ENCODE results near the gene LTK.

Gene LTK

GRCh38 chr15:41492597-41493204 is 20.9 kb downstream of the LTK start:
- no peak for DNase-seq
- peak overlapping the region; percentile 18 to 54 for H3K27ac ChIP-seq
- H3K27me3 ChIP-seq, result peaks cover 0 to 37% of the 10 kb centered on the region in 2 donors
- no peaks in the 10 kb centered on the region for H3K9me3 ChIP-seq
- no peaks in the 10 kb centered on the region for H3K36me3 ChIP-seq
- H3K4me3 ChIP-seq, result peak overlapping the region; percentile 58 to 59
- TF ChIP-seq CTCF (IDR thresholded peaks at IDR 0.05), result no peak
- peaks cover 5 to 32% (median 27%) of the 10 kb centered on the region in 4 donors for H3K4me1 ChIP-seq
- intact Hi-C loops (cut with DNase I; ENCODE audit: low total_unique reads), result no loop called here

- H3K27me3 ChIP-seq, result peaks cover 0 to 40% of the 10 kb centered on the region in 2 donors
Measured at GRCh38 chr15:41491889-41492288, 21.7 kb downstream of the LTK start.

GRCh38 chr15:41490355-41490754 is 23.3 kb downstream of the LTK start:
- H3K4me3 ChIP-seq, result no peak overlapping the region
- DNase-seq, result no peak
- H3K9me3 ChIP-seq, result no peaks in the 10 kb centered on the region
- peaks cover 5 to 32% (median 27%) of the 10 kb centered on the region in 4 donors for H3K4me1 ChIP-seq
- H3K36me3 ChIP-seq, result no peaks in the 10 kb centered on the region
- TF ChIP-seq CTCF (IDR thresholded peaks at IDR 0.05), result no peak
- H3K27me3 ChIP-seq, result peaks cover 0 to 47% of the 10 kb centered on the region in 2 donors
- intact Hi-C loops (cut with DNase I; ENCODE audit: low total_unique reads), result no loop called here
- no peak overlapping the region for H3K27ac ChIP-seq

More at GRCh38 chr15:41491889-41492288, 21.7 kb downstream of the LTK start:
- Histone ChIP-seq H3K4me1 (peaks cover 5 to 32% (median 27%) of the 10 kb centered on the region in 4 donors), H3K4me3 (no peak overlapping the region), H3K36me3 (no peaks in the 10 kb centered on the region), H3K27ac (no peak overlapping the region), H3K9me3 (no peaks in the 10 kb centered on the region)
- no peak for TF ChIP-seq CTCF (IDR thresholded peaks at IDR 0.05)
- DNase-seq, result no peak
- intact Hi-C loops (cut with DNase I; ENCODE audit: low total_unique reads), result no loop called here

- TF ChIP-seq CTCF (IDR thresholded peaks at IDR 0.05), result no peak
- H3K9me3 ChIP-seq, result no peaks in the 10 kb centered on the region
- H3K36me3 ChIP-seq, result no peaks in the 10 kb centered on the region
- peaks cover 0 to 40% of the 10 kb centered on the region in 2 donors for H3K27me3 ChIP-seq
- H3K4me3 ChIP-seq, result no peak overlapping the region
- peaks cover 5 to 27% (median 21%) of the 10 kb centered on the region in 4 donors for H3K4me1 ChIP-seq
- H3K27ac ChIP-seq, result no peak overlapping the region
- intact Hi-C loops (cut with DNase I; ENCODE audit: low total_unique reads), result no loop called here
- DNase-seq, result no peak
Measured at GRCh38 chr15:41489641-41490040, 24.0 kb downstream of the LTK start.

GRCh38 chr15:41487802-41488201 is 25.8 kb downstream of the LTK start:
- no peak overlapping the region for H3K4me3 ChIP-seq
- no peak for DNase-seq
- H3K4me1 ChIP-seq, result peaks cover 2 to 13% (median 8%) of the 10 kb centered on the region in 4 donors
- no peaks in the 10 kb centered on the region for H3K9me3 ChIP-seq
- H3K27ac ChIP-seq, result no peak overlapping the region
- H3K27me3 ChIP-seq, result peaks cover 0 to 32% of the 10 kb centered on the region in 2 donors
- H3K36me3 ChIP-seq, result peaks cover 0 to 3% (median 2%) of the 10 kb centered on the region in 3 donors
- no peak for TF ChIP-seq CTCF (IDR thresholded peaks at IDR 0.05)
- intact Hi-C loops (cut with DNase I; ENCODE audit: low total_unique reads), result no loop called here
